ENCODE measurements around the gene HK3.
A peak's percentile ranks its signal among the peaks of the same experiment; 100 is the strongest.

Gene HK3

DNA sequence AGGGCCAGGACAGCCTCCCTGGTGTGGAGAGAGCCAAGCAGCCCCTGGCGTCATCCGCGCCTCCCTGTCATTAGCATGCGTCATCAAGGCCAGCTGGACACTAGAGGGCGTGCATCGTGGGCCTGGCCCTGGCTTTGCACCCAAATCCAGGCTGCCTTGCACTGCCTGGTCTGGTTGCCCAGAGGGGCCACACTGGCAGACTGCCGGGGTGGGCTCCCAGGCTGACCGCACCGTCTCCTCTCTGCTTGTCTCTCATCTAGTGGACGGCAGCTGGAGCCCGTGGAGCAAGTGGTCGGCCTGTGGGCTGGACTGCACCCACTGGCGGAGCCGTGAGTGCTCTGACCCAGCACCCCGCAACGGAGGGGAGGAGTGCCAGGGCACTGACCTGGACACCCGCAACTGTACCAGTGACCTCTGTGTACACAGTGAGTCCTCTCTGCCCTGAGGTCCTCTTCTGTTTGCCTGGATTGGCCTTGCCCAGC is 29.0 kb downstream of the HK3 start:
- peak; percentile 65 for DNase-seq (ENCODE audit: low spot score)

GRCh38 chr5:176869501-176870109 is 29.5 kb downstream of the HK3 start:
- no peak for DNase-seq (ENCODE audit: low spot score)

- DNase-seq (ENCODE audit: low spot score) = no peak
Measured at GRCh38 chr5:176868731-176869130, 30.4 kb downstream of the HK3 start.

GRCh38 chr5:176868126-176868525 is 31.0 kb downstream of the HK3 start:
- no peak for DNase-seq (ENCODE audit: low spot score)

GRCh38 chr5:176866707-176867310 is 32.3 kb downstream of the HK3 start:
- peak; percentile 91 for DNase-seq (ENCODE audit: low spot score)

GRCh38 chr5:176865964-176866363 is 33.2 kb downstream of the HK3 start:
- no peak for DNase-seq (ENCODE audit: low spot score)

GRCh38 chr5:176864755-176865154 is 34.4 kb downstream of the HK3 start:
- no peak for DNase-seq (ENCODE audit: low spot score)

GRCh38 chr5:176863765-176864098 is 35.4 kb downstream of the HK3 start:
- DNase-seq (ENCODE audit: low spot score) = no peak

GRCh38 chr5:176863041-176863764 is 35.9 kb downstream of the HK3 start:
- DNase-seq (ENCODE audit: low spot score) = no peak

- no peak for DNase-seq (ENCODE audit: low spot score)
Measured at GRCh38 chr5:176862330-176862995, 36.7 kb downstream of the HK3 start.

DNA sequence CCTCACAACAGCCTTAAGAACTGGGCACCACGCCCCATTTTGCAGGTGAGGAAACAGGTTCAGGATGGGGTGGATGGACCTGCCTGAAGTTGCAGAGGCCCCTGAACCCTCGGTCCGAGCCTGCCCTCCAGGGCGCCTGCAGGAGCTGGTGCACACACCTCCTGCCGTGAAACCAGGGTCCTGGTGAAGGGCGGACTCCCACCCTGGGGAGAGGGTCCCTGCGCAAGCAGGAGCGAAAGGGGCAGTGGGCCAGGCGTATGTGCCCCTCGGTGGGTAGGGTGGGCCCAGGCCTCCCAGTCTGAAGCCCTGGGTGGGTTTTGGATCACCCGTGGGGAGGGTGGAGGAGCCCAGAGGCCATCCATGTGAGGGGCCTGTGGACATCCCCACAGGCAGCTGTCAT is 37.9 kb downstream of the HK3 start:
- DNase-seq (ENCODE audit: low spot score) = no peak

DNA sequence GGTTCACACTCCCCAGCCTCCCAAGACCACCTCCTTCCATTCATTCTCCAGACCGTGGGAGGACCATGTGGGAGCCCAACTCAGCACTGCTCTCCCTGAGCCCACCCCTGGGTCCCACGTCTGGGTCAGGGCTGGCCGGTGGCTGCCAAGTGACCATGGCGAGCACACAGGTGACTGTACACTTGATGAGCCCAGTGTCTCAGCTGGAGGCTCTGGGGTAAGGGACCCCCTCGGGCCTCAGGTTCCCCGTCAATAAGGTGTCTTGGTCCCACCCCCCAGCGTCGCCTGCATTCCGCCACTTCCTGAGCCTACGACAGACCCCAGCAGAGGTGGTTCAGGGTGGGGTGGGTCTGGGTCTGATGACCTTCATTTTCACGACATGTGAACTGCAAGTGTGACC is 38.8 kb downstream of the HK3 start:
- no peak for DNase-seq (ENCODE audit: low spot score)

- no peak for DNase-seq (ENCODE audit: low spot score)
Measured at GRCh38 chr5:176859916-176860315, 39.2 kb downstream of the HK3 start.

DNA sequence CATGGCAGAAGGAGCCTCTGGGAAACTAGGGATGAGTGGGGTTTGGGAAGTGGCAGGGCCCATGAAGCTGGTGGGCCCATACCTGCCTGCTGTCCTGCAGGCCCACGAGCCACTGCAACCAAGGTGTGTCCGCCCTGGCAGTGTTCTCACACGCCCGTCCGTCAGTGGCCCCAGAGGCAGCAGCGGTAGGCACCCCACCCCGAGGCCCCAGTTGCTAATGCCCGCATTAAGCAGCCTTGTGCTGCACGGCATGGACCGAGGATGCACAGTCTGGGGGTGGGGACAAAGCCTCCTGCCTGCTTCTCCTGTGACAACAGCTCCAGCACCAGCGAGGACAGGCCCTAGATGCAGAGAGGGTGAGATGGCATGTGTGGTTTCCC is 41.3 kb downstream of the HK3 start:
- DNase-seq (ENCODE audit: low spot score) = no peak

DNA sequence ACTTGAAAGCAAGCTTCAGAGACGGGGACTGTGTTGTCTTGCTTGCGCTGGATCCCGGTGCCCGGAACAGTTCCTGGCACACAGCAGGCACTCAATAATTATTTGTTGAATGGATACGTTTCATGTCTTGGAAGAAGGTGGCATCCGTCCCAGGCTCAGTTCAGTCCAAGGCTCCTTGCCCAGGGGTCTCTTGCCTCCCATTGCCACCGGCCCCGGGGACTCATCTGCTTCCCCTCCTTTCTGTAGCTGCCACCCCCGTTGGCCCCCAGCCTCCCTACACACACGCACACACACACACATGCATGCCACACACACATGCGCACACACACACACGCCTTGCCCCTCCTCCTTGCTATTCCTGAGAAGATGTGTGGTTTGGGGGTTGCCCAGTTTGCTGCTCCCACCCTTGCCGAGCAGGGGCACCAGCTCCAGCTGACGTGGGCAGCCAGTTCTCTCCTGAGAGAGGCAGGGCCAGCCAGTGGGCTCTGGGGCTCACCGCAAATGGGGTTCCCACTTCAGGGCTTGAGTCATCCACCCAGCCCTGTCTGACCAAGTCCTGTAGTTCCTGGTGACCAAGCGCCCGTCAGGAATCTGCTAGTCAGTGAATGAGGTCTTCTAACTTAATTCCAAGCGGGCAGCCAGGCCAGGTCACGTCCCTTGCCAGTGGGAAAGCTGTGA is 41.8 kb downstream of the HK3 start:
- no peak for DNase-seq (ENCODE audit: low spot score)

- DNase-seq (ENCODE audit: low spot score) = no peak
Measured at GRCh38 chr5:176856746-176857145, 42.4 kb downstream of the HK3 start.

- no peak for DNase-seq (ENCODE audit: low spot score)
Measured at GRCh38 chr5:176855598-176855997, 43.5 kb downstream of the HK3 start.

- DNase-seq (ENCODE audit: low spot score) = no peak
Measured at GRCh38 chr5:176854164-176854563, 45.0 kb downstream of the HK3 start.

DNA sequence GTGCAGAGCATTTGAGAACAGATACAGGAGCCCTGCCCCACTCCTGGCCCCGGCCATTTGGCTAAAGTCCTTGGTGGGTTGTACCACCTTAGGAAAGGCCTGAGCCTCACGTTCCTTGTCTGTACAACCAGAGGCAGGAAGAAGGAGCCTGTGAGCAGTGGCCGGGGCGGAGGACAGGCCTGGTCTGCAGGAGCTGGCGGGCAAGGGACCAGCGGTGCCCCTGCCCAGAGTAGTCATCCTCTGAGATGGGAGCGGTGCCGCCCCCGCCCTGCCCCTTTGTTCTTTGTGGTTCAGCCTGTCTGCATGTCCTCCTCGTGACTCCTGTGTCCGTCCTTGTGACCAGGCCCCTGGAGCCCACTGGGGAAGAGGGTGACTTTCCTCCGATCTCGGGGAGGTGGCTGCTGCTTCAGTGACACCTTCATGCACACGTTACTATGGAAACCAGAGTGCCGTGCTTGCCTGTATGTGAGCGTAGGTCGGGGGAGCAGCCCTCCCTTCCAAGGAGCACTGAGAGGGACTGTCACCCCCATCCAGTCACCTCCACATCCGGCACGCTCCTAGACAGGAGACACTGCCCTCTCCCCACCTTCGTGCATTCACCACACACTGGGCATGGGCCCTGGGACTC is 45.9 kb downstream of the HK3 start:
- DNase-seq (ENCODE audit: low spot score) = no peak

DNA sequence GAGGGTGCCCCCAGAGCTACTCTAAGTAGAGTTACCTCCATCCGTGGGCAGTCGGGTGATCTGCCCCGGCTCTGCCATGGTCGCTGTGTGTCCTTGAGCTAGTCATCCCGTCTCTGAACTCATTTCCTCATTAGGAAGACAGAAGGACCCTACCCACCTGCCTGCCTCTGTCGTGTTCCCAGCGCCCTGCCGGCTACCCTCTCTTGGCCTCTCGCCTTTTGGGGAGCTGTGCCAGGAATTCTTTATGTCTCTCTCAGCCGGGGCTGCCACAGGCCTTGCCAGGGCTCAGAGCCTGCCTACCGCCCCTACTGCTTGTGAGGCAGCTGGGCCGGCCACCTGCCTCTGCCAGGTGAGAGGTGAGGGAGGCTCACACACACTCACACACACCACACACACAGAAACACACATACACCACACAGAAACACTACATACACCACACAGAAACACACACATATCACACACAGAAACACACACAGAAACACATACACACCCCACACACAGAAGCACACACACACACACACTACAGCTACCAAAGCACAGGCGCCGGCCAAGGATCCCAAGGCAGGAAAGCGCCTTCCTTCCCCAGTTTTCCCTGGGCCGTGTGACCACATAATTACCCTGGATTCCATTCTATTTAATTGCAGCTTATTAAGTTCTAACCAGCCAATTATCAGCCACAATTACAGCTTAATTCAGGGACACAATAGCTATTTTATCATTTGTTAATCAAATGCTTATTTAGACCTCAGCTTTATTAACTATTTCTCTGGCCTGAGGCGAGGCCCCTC is 47.1 kb downstream of the HK3 start:
- no peak for DNase-seq (ENCODE audit: low spot score)

DNA sequence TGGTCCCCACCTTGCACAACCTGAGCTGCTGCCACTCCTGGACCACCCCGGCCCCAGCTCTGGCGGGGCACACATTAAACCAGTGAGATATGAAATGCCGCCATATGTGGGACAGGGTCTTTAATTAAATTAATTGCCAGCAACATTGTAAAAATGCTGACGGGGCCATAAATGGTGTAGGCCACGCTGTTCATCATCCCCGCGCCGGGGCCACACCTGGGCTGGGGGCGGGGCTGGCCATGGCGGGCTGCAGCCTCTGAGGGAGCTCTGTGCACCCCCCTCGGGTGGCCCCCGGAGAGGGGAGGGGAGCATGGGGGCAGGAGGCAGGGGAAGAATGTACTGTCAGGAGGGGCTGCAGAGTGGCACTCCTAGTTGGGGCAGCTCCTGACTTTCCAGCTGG is 47.8 kb downstream of the HK3 start:
- no peak for DNase-seq (ENCODE audit: low spot score)

Data from SK-N-DZ (cell line).